Stimulated activated naive CD4-positive, alpha-beta T cell treated with Interleukin-2 at 50 U/mL for 16 hours (primary cell): ENCODE measurements around the gene ADGRV1.
"Not testable (repeated sequence)": the region's sequence is repeated elsewhere in the genome, so short reads cannot be mapped to it uniquely, and the experiment has no call there.

ENCODE experiments used
- DNase-seq: peaks from one replicate; lab custom pipeline; 2025; lab: John Stamatoyannopoulos, UW

The ADGRV1 gene

GRCh38 chr5:90909101-90909503 lies 350.5 kb downstream of the ADGRV1 start:
- DNase-seq, result no peak

- no peak for DNase-seq
Measured at GRCh38 chr5:90909940-90910339, 351.3 kb downstream of the ADGRV1 start.

- DNase-seq, result no peak
Measured at GRCh38 chr5:90911169-90911568, 352.6 kb downstream of the ADGRV1 start.

- no peak for DNase-seq
Measured at GRCh38 chr5:90912476-90912875, 353.9 kb downstream of the ADGRV1 start.

GRCh38 chr5:90915393-90915792 lies 356.8 kb downstream of the ADGRV1 start:
- no peak for DNase-seq

- no peak for DNase-seq
Measured at GRCh38 chr5:90916947-90917800, 358.6 kb downstream of the ADGRV1 start.

GRCh38 chr5:90917928-90918668 lies 359.5 kb downstream of the ADGRV1 start:
- DNase-seq, result no peak

GRCh38 chr5:90921418-90921973 lies 362.9 kb downstream of the ADGRV1 start:
- DNase-seq, result no peak

- not testable (repeated sequence) for DNase-seq
Measured at GRCh38 chr5:90924222-90924621, 365.6 kb downstream of the ADGRV1 start.

GRCh38 chr5:90929013-90929839 lies 370.6 kb downstream of the ADGRV1 start:
- not testable (repeated sequence) for DNase-seq

GRCh38 chr5:90930062-90930461 lies 371.5 kb downstream of the ADGRV1 start:
- no peak for DNase-seq

- no peak for DNase-seq
Measured at GRCh38 chr5:90930756-90931431, 372.3 kb downstream of the ADGRV1 start.

- DNase-seq, result no peak
Measured at GRCh38 chr5:90932052-90932699, 373.6 kb downstream of the ADGRV1 start.

GRCh38 chr5:90933298-90933697 lies 374.7 kb downstream of the ADGRV1 start:
- DNase-seq, result no peak

GRCh38 chr5:90934091-90934719 lies 375.6 kb downstream of the ADGRV1 start:
- no peak for DNase-seq

GRCh38 chr5:90934738-90935137 lies 376.1 kb downstream of the ADGRV1 start:
- no peak for DNase-seq

GRCh38 chr5:90939211-90939610 lies 380.6 kb downstream of the ADGRV1 start:
- DNase-seq, result no peak

- peak; percentile 3 for DNase-seq
Measured at GRCh38 chr5:90940227-90940995, 381.8 kb downstream of the ADGRV1 start.

GRCh38 chr5:90941002-90941720 lies 382.6 kb downstream of the ADGRV1 start:
- no peak for DNase-seq
